IPS DF 19.7 (cell line): Measurements from ENCODE around the gene AMER2.

Experiments used
- DNase-seq: peaks from one replicate; pipeline ENCODE4 v3.0.0-alpha.2; 2013; ENCODE audit warnings: low read depth, low spot score

AMER2 gene, protein sequence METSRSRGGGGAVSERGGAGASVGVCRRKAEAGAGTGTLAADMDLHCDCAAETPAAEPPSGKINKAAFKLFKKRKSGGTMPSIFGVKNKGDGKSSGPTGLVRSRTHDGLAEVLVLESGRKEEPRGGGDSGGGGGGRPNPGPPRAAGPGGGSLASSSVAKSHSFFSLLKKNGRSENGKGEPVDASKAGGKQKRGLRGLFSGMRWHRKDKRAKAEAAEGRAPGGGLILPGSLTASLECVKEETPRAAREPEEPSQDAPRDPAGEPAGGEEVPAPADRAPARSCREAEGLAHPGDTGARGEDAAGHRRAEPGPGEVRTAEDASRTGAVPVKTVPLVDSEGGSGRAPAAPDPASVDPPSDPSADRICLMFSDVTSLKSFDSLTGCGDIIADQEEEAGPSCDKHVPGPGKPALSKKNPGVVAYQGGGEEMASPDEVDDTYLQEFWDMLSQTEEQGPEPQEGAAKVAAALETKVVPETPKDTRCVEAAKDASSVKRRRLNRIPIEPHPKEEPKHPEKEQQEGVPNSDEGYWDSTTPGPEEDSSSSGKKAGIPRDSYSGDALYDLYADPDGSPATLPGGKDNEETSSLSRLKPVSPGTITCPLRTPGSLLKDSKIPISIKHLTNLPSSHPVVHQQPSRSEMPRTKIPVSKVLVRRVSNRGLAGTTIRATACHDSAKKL

DNA sequence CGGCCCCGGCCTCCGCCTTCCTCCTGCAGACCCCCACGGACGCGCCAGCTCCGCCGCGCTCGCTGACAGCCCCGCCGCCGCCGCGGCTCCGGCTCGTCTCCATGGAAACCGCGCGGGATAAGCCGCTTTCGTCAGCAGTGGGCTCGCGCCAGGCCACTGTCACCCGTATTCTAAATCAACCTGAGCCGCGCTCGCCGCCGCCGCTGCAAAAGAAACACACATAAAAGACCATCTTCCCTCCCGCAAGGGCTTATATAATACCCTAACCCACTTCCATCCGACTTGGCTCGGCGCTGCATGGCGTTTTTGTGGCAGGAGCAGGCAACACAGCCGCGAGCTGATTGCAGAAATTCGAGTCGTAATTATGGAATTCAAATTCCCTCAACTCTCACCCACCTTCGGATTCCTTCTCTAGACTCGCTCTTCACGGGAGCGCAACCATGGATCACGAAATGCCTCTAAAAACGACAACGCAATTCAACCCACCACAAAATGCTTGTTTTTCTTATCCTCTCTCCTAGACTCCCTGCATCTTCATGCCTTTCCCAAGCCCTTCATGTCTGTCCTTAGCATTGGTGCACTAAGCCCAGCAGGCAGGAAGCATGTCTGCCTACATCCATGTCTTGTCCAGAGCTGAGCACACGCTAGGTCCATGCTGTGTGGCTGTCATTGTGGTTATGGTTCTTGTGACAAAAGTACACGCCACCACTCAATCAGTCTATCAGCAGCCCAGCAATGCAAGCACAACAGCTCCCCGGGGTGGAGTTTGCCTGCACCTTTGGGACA is at the start of gene AMER2:
AMER2 (minus strand) TSS at position 772 of the 786 bp plus-strand sequence; CDS start at position 103, 669 bp downstream.
- DNase-seq = no peak

DNA sequence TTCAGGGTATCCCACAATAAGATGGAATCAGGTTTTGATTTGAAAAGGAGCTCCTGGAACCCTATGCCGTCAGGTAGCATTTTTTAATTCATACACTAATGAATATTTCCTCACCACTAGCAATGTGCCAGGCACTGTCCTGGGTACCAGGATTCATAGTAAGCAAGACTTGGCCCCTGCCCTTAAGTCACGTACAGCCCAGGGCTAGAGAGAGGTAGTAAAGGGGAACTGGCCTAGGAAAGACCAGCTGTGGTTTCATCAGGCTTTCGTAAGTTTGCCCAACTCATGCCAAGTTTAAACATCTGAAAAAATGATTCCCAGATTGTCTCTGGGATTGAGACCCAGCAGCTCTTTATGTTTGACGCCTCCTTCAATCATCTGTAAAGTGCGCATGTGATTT is 45.9 kb upstream of the AMER2 start:
- DNase-seq = no peak

GRCh38 chr13:25217023-25217885 is 45.2 kb upstream of the AMER2 start:
- DNase-seq = no peak

GRCh38 chr13:25215253-25215575 is 43.1 kb upstream of the AMER2 start:
- DNase-seq = no peak

- no peak for DNase-seq
Measured at GRCh38 chr13:25214491-25215252, 42.6 kb upstream of the AMER2 start.

DNA sequence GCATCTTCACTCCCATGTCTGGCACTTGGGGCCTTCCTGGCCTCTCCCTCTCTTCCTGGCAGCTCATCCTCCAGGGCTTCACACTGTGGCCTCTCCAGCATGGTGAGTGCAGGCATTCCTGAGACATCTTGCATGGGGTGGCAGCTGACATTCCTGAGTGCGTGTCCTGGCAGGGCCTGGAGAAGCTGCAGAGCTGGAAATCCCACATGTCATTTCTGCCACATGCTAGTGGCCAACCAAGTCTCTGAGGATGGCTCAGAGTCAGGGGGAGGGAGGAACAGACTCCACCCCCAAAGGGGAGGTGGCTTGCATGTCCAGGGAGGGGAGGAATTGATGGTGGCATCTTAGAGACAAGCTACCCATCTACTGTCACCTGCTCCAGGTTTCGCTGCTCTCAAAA is 41.6 kb upstream of the AMER2 start:
- no peak for DNase-seq

DNA sequence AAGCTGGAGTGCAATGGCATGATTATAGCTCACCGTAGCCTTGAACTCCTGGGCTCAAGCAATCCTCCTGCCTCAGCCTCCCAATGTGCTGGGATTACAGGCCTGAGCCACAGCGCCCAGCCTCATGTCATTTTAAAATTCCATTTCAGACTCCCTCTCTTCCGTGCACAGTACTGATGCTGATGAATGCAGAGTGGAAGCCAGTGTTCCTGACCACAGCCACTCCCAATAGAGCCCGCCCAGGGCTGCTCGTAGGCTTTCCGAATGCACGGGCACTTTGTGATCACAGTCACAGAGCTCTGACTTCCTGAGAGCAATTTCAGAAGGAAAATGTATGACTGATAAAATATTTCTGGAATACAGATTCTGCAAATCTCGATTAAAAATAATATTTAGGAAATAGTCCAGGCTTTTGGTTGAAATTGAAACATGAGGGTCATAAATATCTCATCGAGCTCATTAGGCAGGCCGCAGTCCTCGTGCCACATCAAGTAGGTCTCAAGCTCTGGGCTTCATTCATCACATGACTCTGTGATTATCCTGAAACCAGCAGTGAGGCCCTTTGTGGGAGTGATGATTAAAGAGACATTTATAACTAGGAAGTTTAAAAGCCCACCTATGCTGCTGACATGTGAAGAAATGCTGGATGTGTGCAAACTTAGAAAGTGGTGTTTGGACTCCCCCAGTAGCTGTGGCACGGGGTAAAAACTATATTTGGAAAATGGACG is 38.9 kb upstream of the AMER2 start:
- DNase-seq = no peak

- no peak for DNase-seq
Measured at GRCh38 chr13:25207291-25207810, 35.3 kb upstream of the AMER2 start.

DNA sequence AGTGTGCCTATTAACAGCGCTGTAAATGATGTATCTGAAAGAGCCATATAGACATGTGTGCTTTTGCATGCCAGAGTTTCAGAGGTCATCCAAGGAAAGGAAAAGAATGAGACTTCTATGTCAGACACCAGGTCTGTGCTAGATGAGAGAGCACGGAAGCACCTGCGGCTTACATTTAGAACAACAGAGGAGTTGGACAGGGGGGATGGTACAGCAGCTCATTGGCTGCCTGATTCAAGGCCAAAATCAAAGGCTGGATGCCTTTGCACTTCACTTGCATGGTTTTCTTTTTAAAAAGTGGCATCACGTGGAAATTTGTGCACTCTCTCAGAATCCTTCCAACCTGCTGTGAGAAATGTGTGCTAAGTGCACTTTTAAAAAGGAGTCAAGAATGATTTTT is 32.8 kb upstream of the AMER2 start:
- no peak for DNase-seq

GRCh38 chr13:25203127-25203740 is 31.1 kb upstream of the AMER2 start:
- DNase-seq = no peak

DNA sequence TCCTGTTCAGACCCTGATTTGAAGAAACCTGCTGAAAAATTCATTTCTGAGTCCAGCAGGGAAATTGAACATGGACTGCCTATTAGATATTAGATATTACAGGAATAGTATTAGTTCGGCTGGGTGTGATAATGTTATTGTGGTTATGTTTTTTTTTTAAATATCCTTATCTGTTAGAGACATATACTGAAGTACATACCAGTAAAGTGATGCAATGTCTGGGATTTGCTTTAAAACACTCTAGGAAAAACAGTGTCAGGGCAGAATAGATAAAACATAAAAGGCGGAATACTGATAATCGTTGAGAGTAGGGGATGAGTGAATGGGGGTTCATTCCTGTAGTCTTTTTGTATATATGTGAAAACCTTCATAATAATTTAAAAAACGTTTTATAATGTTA is 28.7 kb upstream of the AMER2 start:
- no peak for DNase-seq

GRCh38 chr13:25198647-25199046 is 26.6 kb upstream of the AMER2 start:
- no peak for DNase-seq

DNA sequence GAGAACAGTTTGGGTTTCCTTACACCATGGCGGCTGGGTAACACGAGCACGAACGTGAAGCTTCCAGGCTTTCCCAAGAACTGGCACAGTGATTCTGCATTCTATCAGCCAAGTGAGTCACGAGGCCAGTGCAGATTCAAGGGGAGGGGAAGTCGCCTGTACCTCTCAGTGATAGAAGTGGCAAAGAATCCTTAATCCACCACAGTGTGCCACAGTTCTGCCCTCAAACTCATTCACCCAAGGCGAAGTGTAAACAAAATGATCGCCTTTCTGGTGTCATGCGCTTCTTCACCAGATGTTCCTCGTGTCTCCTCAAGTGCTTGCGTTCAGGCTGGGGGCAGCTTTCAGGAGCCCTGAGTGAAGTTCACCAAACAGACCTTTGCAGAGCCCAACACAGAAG is 24.9 kb upstream of the AMER2 start:
- no peak for DNase-seq

DNA sequence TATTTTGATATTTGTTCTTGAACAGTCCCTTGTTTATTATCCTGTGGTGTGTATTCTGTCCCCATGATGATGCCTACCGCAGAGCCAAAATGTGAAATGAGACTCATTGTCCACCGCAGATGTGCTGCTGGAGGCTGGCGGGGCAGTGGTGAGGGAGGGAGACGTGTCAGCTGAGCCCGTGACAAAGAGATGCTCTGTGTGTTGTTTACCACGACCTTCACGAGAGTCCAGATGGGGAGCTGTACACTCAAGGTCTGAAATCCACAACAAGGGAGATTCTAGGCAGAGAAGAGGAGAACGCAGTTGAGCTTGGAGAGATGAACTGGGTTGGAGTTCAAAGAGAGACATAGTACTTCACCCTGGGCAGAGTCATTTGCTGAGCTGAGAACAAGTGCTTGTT is 20.8 kb upstream of the AMER2 start:
- DNase-seq = no peak

DNA sequence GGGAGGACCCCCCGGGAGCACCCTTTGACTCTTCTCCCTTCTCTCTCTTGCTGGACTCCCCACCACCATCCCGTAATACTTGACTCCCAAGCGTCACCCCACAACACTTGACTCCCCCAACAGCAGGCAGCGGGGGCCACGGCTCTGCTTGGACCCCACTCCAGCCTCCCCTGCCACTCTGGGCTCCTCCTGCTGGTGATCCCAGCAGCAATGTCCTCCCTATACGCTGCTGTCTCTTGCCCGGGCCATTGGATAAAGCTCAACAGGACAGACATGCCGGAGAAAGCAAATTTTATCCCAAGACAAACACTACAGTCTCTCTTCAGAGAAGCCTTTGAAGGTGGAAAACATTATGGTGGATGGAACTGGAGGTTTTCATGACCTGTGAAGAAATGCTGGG is 20.4 kb upstream of the AMER2 start:
- DNase-seq = no peak

- DNase-seq = no peak
Measured at GRCh38 chr13:25192052-25192451, 20.0 kb upstream of the AMER2 start.

GRCh38 chr13:25190771-25191170 is 18.7 kb upstream of the AMER2 start:
- DNase-seq = no peak

- no peak for DNase-seq
Measured at GRCh38 chr13:25190256-25190655, 18.2 kb upstream of the AMER2 start.

GRCh38 chr13:25187596-25187995 is 15.5 kb upstream of the AMER2 start:
- no peak for DNase-seq

GRCh38 chr13:25186187-25186586 is 14.1 kb upstream of the AMER2 start:
- no peak for DNase-seq
